ENCODE data around the gene TTC8. TPM values are rescaled to one million over a fixed set of nuclear protein-coding genes. Genes with fewer than 3 reads are reported as not detected.
A peak's percentile ranks its signal among the peaks of the same experiment; 100 is the strongest.

TTC8 gene
- total RNA-seq, 1 experiment from 2014 or later = 21.5 TPM

DNA sequence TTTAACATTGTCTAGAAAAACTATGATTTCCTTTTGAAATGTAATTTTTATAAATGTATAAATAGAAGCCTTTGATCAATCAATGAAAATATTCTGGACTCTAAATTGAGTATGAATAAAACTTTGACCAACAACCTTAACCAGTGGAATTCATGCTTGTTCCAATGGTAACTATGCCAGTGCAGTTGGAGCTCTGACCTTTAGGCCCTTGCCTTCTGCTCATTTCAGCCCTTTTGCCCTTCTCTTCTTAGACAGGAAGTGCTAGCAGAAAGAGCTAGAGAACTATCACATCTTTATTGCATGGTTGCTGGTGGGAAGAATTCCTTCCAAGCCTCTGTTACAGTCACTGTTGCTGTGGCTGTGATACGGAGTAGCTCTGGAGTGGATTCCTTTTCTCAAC lies 39.7 kb downstream of the TTC8 start:
- DNase-seq (ENCODE audit: low read depth) = no peak

- DNase-seq (ENCODE audit: low read depth) = peak; percentile 3
These were observed 41.9 kb downstream of the TTC8 start for GRCh38 chr14:88866305-88866704.

DNA sequence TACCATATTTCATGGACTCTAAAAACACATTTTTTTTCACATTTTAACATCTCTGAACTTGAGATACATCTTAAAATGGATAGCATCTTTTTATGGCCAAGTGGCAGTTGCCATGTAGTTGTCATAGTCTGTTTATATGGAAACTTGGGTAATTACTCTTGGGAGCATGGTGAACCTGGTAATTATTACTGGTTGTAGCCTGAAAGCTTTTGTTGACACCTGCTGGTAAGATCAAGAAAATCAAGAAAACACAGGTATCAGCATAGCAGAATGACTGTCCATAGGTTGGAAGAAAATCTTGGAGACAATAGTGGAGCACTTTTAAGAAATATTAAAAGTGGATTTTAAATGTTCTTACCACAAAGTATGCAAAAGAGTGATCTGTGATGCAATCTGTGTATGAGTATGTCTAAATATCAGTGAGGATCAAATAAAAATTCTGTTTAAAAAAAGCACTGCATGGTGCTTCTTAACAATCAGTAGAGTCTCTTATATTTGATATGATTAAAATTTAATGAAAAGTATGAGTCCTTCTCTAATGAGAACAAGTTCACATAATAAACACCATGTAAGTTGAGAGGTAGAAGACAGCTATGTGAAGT lies 44.2 kb downstream of the TTC8 start:
- DNase-seq (ENCODE audit: low read depth) = peak; percentile 26

- DNase-seq (ENCODE audit: low read depth) = no peak
These were observed 46.3 kb downstream of the TTC8 start for GRCh38 chr14:88870777-88871176.

DNA sequence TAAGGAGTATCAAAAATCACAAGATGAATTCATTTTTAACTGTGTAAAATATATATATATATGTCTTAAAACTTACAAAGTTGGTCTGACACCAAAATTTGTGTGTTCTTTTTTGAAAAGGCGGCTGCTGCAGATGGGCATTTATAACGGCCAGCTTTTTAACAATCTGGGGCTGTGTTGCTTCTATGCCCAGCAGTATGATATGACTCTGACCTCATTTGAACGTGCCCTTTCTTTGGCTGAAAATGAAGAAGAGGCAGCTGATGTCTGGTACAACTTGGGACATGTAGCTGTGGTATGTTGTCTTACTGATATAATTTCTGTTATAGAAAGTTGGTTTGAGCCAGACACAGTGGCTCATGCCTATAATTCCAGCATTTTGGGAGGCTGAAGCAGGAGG lies 47.0 kb downstream of the TTC8 start:
- no peak for DNase-seq (ENCODE audit: low read depth)

DNA sequence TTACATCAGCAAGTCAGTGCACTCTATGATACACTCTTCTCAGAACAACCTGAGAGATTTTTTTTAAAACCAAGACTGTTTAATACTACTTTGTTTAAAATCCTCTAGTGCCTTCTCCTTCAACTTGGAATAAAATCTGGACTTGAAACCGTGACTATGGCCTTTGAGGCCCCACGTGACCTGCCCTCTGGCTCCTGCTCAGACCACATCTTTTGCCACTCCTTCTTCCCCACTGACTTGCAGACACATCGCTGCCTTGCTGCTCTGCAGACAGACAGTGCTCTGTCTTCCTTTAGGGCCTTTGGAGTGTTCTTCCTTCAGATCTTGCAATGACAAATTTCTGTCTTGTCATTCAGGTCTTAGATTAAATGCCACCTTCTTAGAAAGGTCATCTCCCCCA lies 48.5 kb downstream of the TTC8 start:
- no peak for DNase-seq (ENCODE audit: low read depth)

GRCh38 chr14:88877192-88877591 lies 52.7 kb downstream of the TTC8 start:
- no peak for DNase-seq (ENCODE audit: low read depth)

- DNase-seq (ENCODE audit: low read depth) = peak; percentile 75
These were observed 54.6 kb downstream of the TTC8 start for GRCh38 chr14:88879022-88879421.

GRCh38 chr14:88882236-88882635 lies 57.8 kb downstream of the TTC8 start:
- no peak for DNase-seq (ENCODE audit: low read depth)

- DNase-seq (ENCODE audit: low read depth) = no peak
These were observed 70.7 kb downstream of the TTC8 start for GRCh38 chr14:88895116-88895515.

DNA sequence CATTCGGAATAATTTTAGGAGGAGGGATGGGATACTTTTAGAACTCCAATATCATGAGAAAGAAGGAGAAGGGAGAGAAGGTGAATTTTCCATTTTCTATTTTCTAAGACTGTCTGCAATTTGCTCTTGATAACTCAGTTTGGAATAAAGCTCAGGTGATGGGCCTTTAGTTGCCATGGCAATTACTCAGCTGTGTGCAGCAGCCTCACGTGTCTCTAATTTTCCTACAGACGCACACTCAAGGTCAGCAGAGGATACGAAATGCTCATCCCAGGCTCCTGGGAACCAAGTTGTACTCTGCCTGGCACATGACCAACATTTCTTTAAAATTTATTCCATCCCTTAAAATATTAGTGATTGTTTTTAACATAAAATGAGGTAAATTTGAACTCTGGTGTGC lies 76.7 kb downstream of the TTC8 start:
- DNase-seq (ENCODE audit: low read depth) = no peak

GRCh38 chr14:88901991-88902390 lies 77.5 kb downstream of the TTC8 start:
- DNase-seq (ENCODE audit: low read depth) = no peak

- no peak for DNase-seq (ENCODE audit: low read depth)
These were observed 78.4 kb downstream of the TTC8 start for GRCh38 chr14:88902850-88903249.

- no peak for DNase-seq (ENCODE audit: low read depth)
These were observed 79.8 kb downstream of the TTC8 start for GRCh38 chr14:88904206-88904647.

DNA sequence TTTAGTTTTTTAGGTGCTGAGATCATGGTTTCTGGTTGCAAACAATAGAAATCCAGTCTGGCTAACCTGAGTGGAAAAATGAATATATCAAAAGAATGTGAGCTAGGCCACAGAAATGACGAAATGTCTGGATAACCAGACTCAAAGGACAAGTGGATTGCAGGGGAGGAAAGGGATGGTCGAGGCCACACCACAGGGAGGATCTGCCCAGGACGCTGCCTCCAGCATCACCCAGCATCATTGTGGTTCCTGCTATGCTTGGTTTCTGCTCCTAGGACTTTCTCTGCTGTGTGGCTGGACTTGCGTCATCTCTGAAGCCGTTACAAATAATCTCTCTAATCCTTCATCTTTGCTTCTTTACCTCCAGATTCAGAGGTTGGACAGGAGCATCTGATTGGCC lies 80.4 kb downstream of the TTC8 start:
- DNase-seq (ENCODE audit: low read depth) = peak; percentile 32

DNA sequence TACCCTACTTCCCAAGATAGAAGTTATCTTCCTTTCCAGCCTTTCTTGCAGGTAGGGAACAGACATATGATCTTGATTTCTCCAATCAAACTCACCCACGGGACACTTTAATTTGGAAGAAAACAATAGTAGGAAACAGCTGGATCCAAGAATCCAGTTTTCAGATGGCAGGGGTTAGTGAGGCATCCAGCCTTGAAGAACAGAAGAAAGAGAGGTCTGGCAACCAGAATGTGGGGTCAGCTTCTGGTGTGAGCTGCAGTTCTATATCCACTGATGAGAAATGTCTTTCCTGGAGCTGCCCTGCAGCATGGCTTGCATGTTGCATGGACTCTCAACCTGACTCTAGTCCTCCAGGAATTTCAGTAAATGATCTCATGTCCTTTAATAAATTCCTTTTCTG lies 83.8 kb downstream of the TTC8 start:
- no peak for DNase-seq (ENCODE audit: low read depth)

DNA sequence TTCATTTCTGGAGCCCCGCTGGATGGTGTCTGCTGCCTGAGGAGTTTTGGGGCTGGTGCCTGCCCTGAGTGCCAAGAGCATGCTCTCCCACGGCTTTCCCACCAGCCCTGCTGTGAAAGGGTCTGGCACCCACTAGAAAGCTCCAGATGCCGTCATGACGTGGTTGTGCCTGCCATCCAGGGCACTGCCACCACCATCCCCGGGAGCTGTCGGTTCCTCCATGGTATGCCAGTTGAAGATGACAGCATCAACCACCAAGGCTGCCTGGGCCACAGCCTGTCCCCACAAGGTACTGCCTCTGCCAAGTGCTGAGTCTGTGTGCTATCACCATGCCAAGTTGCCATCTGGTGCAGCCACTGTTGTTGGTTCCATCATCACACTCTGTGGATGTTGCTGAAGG lies 85.9 kb downstream of the TTC8 start:
- no peak for DNase-seq (ENCODE audit: low read depth)

GRCh38 chr14:88911809-88912208 lies 87.4 kb downstream of the TTC8 start:
- DNase-seq (ENCODE audit: low read depth) = no peak

GRCh38 chr14:88914956-88915355 lies 90.5 kb downstream of the TTC8 start:
- DNase-seq (ENCODE audit: low read depth) = no peak

DNA sequence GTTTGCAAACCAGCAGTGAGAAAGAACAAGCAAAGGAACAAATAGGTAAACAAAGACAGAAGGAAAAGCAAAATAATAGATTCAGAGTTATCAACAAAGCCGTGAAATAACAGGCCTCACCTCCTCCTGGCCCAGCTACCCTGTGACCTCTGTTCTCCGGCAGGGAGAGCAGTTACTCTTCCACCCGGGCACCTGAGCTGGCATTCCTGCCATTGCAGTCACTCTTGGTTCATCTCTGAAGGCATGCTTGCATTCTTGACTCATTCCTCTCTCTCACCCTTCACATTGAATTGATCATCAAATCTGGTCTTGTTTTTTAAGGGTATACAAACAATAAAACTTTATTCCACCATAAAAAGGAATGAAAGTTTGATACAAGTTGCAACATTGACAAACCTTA lies 95.1 kb downstream of the TTC8 start:
- DNase-seq (ENCODE audit: low read depth) = peak; percentile 34
